ENCODE measurements around the gene ZNF808.

The ZNF808 gene

DNA sequence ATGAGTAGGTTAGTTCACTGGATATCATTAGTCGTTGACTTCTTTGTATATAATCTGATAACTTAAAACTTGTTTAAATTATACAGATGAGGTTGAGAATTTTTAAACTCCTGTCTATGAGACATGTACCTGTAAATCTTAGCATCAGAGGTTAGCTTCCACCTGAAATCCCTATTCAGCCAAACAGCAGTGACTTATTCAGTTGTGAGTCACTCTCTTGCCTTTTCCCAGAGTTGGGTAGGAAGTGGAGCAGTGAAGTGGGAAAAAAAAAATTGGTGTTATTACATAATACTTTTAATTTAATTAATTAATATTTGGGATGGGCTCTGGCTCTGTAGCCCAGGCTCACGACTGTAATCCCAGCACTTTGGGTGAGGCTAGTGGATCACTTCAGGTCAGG, 75.5 kb downstream of the ZNF808 start:
- Histone ChIP-seq H3K27me3 (no peaks in the 10 kb centered on the region), H3K36me3 (no peaks in the 10 kb centered on the region), H3K27ac (no peak overlapping the region), H3K9me3 (no peaks in the 10 kb centered on the region), H3K4me1 (ENCODE audit: control insufficient read depth in 1 of 2, insufficient read depth in 1 of 2, low read depth in 1 of 2, low read length in 1 of 2) (peaks cover 16 to 23% of the 10 kb centered on the region in 2 experiments), H3K4me3 (ENCODE audit: low read depth in 1 of 2, low read length in 1 of 2) (no peak overlapping the region)
- TF ChIP-seq, protein P1, sequence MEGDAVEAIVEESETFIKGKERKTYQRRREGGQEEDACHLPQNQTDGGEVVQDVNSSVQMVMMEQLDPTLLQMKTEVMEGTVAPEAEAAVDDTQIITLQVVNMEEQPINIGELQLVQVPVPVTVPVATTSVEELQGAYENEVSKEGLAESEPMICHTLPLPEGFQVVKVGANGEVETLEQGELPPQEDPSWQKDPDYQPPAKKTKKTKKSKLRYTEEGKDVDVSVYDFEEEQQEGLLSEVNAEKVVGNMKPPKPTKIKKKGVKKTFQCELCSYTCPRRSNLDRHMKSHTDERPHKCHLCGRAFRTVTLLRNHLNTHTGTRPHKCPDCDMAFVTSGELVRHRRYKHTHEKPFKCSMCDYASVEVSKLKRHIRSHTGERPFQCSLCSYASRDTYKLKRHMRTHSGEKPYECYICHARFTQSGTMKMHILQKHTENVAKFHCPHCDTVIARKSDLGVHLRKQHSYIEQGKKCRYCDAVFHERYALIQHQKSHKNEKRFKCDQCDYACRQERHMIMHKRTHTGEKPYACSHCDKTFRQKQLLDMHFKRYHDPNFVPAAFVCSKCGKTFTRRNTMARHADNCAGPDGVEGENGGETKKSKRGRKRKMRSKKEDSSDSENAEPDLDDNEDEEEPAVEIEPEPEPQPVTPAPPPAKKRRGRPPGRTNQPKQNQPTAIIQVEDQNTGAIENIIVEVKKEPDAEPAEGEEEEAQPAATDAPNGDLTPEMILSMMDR (IDR thresholded peaks at IDR 0.05): no peak

- TF ChIP-seq, protein P1 (IDR thresholded peaks at IDR 0.05): no peak
- Histone ChIP-seq H3K9me3 (peaks cover 3% of the 10 kb centered on the region), H3K36me3 (no peaks in the 10 kb centered on the region), H3K27me3 (no peaks in the 10 kb centered on the region), H3K4me1 (ENCODE audit: control insufficient read depth in 1 of 2, insufficient read depth in 1 of 2, low read depth in 1 of 2, low read length in 1 of 2) (peaks cover 16 to 23% of the 10 kb centered on the region in 2 experiments), H3K27ac (no peak overlapping the region), H3K4me3 (ENCODE audit: low read depth in 1 of 2, low read length in 1 of 2) (no peak overlapping the region)
Observed at GRCh38 chr19:52603558-52604207, 76.2 kb downstream of the ZNF808 start.

Measured in neutrophil (primary cell).